Neural progenitor cell (in vitro differentiated cells): ENCODE data around the gene CLCN2. TPM values are rescaled to one million over a fixed set of nuclear protein-coding genes. Genes with fewer than 3 reads are reported as not detected.

Experiments used
- DNase-seq: peaks from one replicate; pipeline ENCODE4 v3.0.0-alpha.2; 2016; ENCODE audit warnings: low spot score
- H2AFZ ChIP-seq: fragments of 200-600 bp; sonication (generic); replicated peaks from 2 replicates; pipeline ENCODE4 v1.6.1; 2016; ENCODE audit warnings: antibody characterized with exemption
- H3F3A ChIP-seq: fragments of 200-600 bp; sonication (generic); 2 replicates; pipeline ENCODE4 v1.6.1; 2016; ENCODE audit warnings: antibody characterized with exemption, low read depth
- H3K27ac ChIP-seq: fragments of 200-600 bp; sonication (generic); 2 replicates; pipeline ENCODE4 v1.5.1; 2016; ENCODE audit warnings: mild to moderate bottlenecking
- H3K27me3 ChIP-seq: fragments of 200-600 bp; sonication (generic); 2 replicates; pipeline ENCODE4 v1.6.1; 2016; ENCODE audit warnings: mild to moderate bottlenecking, moderate library complexity
- H3K36me3 ChIP-seq: fragments of 200-600 bp; sonication (generic); 2 replicates; pipeline ENCODE4 v1.5.1; 2016
- H3K4me1 ChIP-seq: fragments of 200-600 bp; sonication (generic); 2 replicates; pipeline ENCODE4 v1.6.1; 2016; ENCODE audit warnings: mixed run types
- H3K4me2 ChIP-seq: fragments of 200-600 bp; sonication (generic); 2 replicates; pipeline ENCODE4 v1.6.1; 2016
- H3K4me3 ChIP-seq: fragments of 200-600 bp; sonication (generic); 2 replicates; pipeline ENCODE4 v1.5.1; 2016
- H3K79me2 ChIP-seq: fragments of 200-600 bp; sonication (generic); 2 replicates; pipeline ENCODE4 v1.6.1; 2016; ENCODE audit warnings: low read depth
- H3K9ac ChIP-seq: fragments of 200-600 bp; sonication (generic); 2 replicates; pipeline ENCODE4 v1.6.1; 2016
- H3K9me3 ChIP-seq: fragments of 200-600 bp; sonication (generic); 2 replicates; pipeline ENCODE4 v1.5.1; 2016; ENCODE audit warnings: low read depth
- H4K20me1 ChIP-seq: fragments of 200-600 bp; sonication (generic); 2 replicates; pipeline ENCODE4 v1.6.1; 2016; ENCODE audit warnings: low read depth
- H3K27ac Mint-ChIP-seq: 3 replicates; pipeline ENCODE4 v1.8.0; 2021; ENCODE audit warnings: mixed read lengths
- H3K27me3 Mint-ChIP-seq: 2 replicates; pipeline ENCODE4 v1.8.0; 2022; ENCODE audit warnings: low read depth, mild to moderate bottlenecking, inconsistent platforms, moderate library complexity, mixed read lengths; ENCODE audit not compliant: insufficient read depth
- H3K36me3 Mint-ChIP-seq: 3 replicates; pipeline ENCODE4 v1.8.0; 2021; ENCODE audit warnings: mixed read lengths
- H3K4me1 Mint-ChIP-seq: 3 replicates; pipeline ENCODE4 v1.8.0; 2021; ENCODE audit warnings: mixed read lengths
- H3K4me3 Mint-ChIP-seq: 3 replicates; pipeline ENCODE4 v1.8.0; 2021; ENCODE audit warnings: mild to moderate bottlenecking, moderate library complexity, mixed read lengths
- H3K9me3 Mint-ChIP-seq: 3 replicates; pipeline ENCODE4 v1.8.0; 2020; ENCODE audit warnings: mixed read lengths
- EZH2 ChIP-seq: fragments of 200-600 bp; sonication (generic); IDR thresholded peaks from 2 replicates; pipeline ENCODE4 v1.6.1; 2017; ENCODE audit warnings: antibody characterized with exemption, mild to moderate bottlenecking, moderate library complexity
- EZH2phosphoT487 ChIP-seq: fragments of 200-600 bp; sonication (generic); IDR thresholded peaks from 2 replicates; pipeline ENCODE4 v1.6.1; 2017; ENCODE audit warnings: antibody characterized with exemption
- total RNA-seq: library from RNA; depleted of rRNA; stranded (reverse); fragments of >200 nt; gene quantifications from 2 replicates; pipeline ENCODE4 v1.2.3, GENCODE V29; 2015; ENCODE audit warnings: low replicate concordance
- TF ChIP-seq, protein P1 (sequence below): fragments of 200-600 bp; sonication (generic); IDR thresholded peaks from 2 replicates; pipeline ENCODE4 v1.5.1; 2017; ENCODE audit warnings: antibody characterized with exemption, mild to moderate bottlenecking

CLCN2 gene
- total RNA-seq, 1 donor from 2014 or later: 16.5 TPM

GRCh38 chr3:184349563-184350470 lies 11.6 kb downstream of the CLCN2 start:
- TF ChIP-seq EZH2 (no peak), EZH2phosphoT487 (no peak)
- TF ChIP-seq, protein P1, sequence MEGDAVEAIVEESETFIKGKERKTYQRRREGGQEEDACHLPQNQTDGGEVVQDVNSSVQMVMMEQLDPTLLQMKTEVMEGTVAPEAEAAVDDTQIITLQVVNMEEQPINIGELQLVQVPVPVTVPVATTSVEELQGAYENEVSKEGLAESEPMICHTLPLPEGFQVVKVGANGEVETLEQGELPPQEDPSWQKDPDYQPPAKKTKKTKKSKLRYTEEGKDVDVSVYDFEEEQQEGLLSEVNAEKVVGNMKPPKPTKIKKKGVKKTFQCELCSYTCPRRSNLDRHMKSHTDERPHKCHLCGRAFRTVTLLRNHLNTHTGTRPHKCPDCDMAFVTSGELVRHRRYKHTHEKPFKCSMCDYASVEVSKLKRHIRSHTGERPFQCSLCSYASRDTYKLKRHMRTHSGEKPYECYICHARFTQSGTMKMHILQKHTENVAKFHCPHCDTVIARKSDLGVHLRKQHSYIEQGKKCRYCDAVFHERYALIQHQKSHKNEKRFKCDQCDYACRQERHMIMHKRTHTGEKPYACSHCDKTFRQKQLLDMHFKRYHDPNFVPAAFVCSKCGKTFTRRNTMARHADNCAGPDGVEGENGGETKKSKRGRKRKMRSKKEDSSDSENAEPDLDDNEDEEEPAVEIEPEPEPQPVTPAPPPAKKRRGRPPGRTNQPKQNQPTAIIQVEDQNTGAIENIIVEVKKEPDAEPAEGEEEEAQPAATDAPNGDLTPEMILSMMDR: no peak
- Histone ChIP-seq H3K79me2 (no peaks in the 10 kb centered on the region), H3K4me1 (peaks cover 15% of the 10 kb centered on the region), H3F3A (peaks cover 35% of the 10 kb centered on the region), H3K27me3 (no peaks in the 10 kb centered on the region), H2AFZ (no peak overlapping the region), H3K9ac (no peak overlapping the region), H3K4me3 (no peak overlapping the region), H3K9me3 (no peaks in the 10 kb centered on the region), H3K36me3 (no peaks in the 10 kb centered on the region), H3K4me2 (no peak overlapping the region), H3K27ac (no peak overlapping the region), H4K20me1 (peaks cover 37% of the 10 kb centered on the region)
- H3K9me3 Mint-ChIP-seq: no peaks in the 10 kb centered on the region
- H3K27ac Mint-ChIP-seq: no peak overlapping the region
- no peak overlapping the region for H3K4me3 Mint-ChIP-seq
- peaks cover 11% of the 10 kb centered on the region for H3K27me3 Mint-ChIP-seq
- H3K4me1 Mint-ChIP-seq: peaks cover 48% of the 10 kb centered on the region
- H3K36me3 Mint-ChIP-seq: peaks cover 13% of the 10 kb centered on the region
- no peak for DNase-seq

DNA sequence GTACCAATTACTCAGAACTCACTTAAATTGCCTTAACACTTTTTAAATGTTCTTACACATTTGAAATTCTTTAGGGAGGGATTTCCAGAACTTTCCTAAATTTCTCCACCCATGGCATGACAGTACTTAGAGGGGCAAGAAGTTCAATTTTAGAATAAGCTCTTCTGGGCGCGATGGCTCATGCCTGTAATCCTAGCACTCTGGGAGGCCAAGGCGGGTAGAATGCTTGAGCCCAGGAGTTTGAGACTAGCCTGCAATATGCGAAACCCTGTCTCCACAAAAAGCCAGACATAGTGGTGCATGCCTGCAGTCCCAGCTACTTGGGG lies 13.4 kb downstream of the CLCN2 start:
- no peaks in the 10 kb centered on the region for H3K9me3 ChIP-seq

DNA sequence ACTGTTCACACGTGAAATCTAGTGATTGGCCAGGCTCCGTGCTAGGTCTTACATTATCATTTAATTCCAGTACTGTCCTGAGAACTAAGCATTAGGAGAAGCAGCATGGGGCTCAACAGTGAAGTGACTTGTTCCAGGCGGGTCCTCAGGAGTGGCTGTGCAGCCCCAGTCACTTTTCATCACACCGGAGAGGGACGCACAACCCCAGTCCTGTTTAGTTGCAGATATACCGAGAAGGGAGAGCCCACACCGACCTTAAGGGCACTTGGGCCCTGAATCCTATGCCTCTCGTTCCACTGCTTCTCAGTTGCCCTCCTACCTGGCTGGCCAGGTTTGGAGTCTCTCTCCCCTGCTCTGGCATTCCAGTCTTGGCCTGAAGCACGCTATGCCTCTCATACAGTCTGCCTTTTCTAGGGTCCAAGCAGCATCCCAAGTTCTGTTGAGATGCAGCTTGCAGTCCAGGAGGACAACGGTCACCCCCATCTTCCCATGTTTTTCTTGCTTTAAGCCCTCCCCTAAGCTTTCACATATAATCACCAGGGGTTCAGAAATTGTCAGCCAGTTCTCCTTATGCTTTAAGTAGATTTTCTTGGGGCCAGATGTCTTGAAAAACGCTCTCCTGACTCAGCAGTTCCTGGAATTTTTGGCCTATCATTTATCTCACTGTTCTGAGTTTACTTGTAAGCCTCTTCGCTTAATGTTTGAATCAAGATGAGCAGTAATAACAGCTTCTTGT lies 13.9 kb downstream of the CLCN2 start:
- H3K4me2 ChIP-seq: no peak overlapping the region

More for the DNA sequence above, 13.4 kb downstream of the CLCN2 start:
- no peak overlapping the region for H3K4me3 ChIP-seq
- TF ChIP-seq, protein P1: no peak
- TF ChIP-seq EZH2: no peak
- no peak for TF ChIP-seq EZH2phosphoT487
- H3K27me3 ChIP-seq: no peaks in the 10 kb centered on the region
- peaks cover 38% of the 10 kb centered on the region for H4K20me1 ChIP-seq
- H2AFZ ChIP-seq: no peak overlapping the region
- peaks cover 38% of the 10 kb centered on the region for H3F3A ChIP-seq
- peaks cover 16% of the 10 kb centered on the region for H3K4me1 ChIP-seq
- H3K36me3 ChIP-seq: no peaks in the 10 kb centered on the region
- Mint-ChIP-seq H3K9me3 (no peaks in the 10 kb centered on the region), H3K4me3 (no peak overlapping the region), H3K4me1 (peaks cover 51% of the 10 kb centered on the region), H3K36me3 (peaks cover 17% of the 10 kb centered on the region), H3K27me3 (peaks cover 11% of the 10 kb centered on the region), H3K27ac (no peak overlapping the region)
- H3K79me2 ChIP-seq: no peaks in the 10 kb centered on the region
- DNase-seq: no peak
- H3K4me2 ChIP-seq: no peak overlapping the region
- peak overlapping the region; percentile 38 for H3K27ac ChIP-seq
- H3K9ac ChIP-seq: no peak overlapping the region

More for the DNA sequence above, 13.9 kb downstream of the CLCN2 start:
- Histone ChIP-seq H3K36me3 (no peaks in the 10 kb centered on the region), H3K79me2 (no peaks in the 10 kb centered on the region), H3K9me3 (no peaks in the 10 kb centered on the region), H3K27ac (peak overlapping the region; percentile 38), H3K4me3 (no peak overlapping the region), H3K9ac (no peak overlapping the region), H3K4me1 (peaks cover 16% of the 10 kb centered on the region), H3K27me3 (no peaks in the 10 kb centered on the region), H2AFZ (no peak overlapping the region), H4K20me1 (peaks cover 40% of the 10 kb centered on the region), H3F3A (peaks cover 38% of the 10 kb centered on the region)
- peak overlapping the region; percentile 5 for H3K27ac Mint-ChIP-seq
- TF ChIP-seq EZH2phosphoT487: no peak
- TF ChIP-seq, protein P1: no peak
- TF ChIP-seq EZH2: no peak
- H3K27me3 Mint-ChIP-seq: peaks cover 9% of the 10 kb centered on the region
- no peak for DNase-seq
- H3K4me3 Mint-ChIP-seq: no peak overlapping the region
- H3K9me3 Mint-ChIP-seq: no peaks in the 10 kb centered on the region
- H3K36me3 Mint-ChIP-seq: peaks cover 19% of the 10 kb centered on the region
- H3K4me1 Mint-ChIP-seq: peaks cover 54% of the 10 kb centered on the region
